GM20431 (cell line): Measurements from ENCODE around the gene PET100.

Experiments used
- in situ Hi-C: fragments of 300-500 bp; cut with MseI, MboI; formaldehyde crosslinking; loops from one replicate; pipeline ENCODE4 v1.15.0; 2020; ENCODE audit warnings: low sequenced_read_pairs; ENCODE audit not compliant: unreplicated experiment

The PET100 gene

DNA sequence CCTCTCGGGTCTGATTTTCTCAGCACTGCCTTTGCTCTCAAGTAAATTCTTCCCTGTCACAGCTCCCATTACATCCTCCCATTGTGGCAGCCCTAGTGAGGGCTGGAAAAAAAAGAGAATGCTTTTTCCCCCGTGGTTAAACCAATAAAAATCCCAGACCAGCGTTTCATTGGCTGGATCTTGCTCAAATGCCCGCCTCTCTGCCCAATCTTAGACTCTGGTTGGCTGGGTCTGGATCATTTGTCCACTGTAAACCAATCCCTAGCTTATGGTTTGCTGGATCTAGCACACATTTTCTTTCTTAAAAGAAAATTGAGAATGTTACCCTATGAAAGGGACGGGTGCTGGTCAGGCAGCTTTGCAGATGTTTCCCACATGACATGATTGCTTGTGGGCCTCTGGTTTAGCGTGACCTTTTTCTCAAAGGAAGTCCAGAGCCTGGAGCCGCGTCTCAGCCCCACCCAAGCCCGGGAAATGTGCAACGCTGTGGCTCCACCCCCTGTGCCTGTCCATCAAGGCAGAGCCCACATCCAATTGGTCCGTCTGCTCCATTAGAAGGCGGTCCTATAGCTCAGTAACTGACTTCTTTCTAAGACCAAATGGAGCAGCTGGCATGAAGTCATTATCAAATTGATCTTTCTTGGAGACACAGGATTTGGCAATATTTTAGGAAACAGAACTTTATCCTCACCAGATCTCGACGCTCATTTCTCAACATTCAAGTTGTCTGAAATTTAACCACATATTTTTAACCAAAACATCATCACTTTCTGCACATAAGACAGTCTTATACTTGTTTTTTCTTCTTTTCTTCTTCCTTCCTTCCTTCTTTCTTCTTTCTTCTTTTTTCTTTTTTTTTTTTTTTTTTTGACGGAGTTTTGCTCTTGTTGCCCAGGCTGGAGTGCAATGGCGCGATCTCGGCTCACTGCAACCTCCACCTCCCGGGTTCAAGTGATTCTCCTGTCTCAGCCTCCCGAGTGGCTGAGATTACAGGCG is 44.7 kb downstream of the PET100 start:
- in situ Hi-C loops = loop anchor here (10.0 kb wide), 1 partner anchor 130 kb away; no protein-coding TSS in a partner anchor

DNA sequence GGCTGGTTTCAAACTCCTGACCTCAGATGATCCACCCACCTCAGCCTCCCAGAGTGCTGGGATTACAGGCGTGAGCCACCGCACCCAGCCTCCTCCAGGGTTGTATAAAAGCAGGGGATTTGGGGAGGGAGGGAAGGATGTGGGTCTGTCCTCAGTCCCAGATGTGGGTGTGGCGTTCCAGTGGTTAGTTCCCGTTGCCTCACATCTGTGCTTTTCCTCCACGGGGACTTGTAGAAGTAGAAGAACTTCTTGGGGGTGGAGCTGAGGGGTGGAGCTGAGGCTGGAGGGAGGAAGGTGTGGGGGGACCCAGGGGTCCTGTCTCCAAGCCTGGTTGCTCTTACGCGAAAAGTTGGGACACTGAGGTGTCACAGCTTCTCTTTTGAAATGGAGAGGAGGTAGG is 46.8 kb downstream of the PET100 start:
- in situ Hi-C loops = loop anchor here (10.0 kb wide), 1 partner anchor 128 kb away; no protein-coding TSS in a partner anchor

DNA sequence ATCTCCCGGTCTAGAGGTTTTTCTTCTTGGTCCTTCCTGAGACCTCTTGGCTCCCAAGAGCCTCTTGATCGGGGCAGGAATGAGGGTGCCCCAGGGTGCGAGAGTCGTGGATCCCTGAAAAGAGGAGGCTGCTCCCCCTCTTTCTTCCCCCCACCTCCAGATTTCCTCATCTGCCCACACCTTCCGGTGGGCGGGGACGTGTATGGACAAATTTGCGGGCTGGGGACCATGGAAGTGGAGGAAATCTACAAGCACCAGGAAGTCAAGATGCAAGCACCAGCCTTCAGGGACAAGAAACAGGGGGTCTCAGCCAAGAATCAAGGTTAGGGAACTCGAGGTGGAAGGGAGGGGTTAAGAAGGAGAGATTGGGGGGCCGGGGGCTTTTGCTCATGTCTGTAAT is 47.3 kb downstream of the PET100 start, which contains the start of gene MCEMP1:
Gene MCEMP1 (plus strand): TSS at position 237 of the 400 bp plus-strand sequence. CDS start 31 bp downstream, at position 268.
- in situ Hi-C loops = loop anchor here (10.0 kb wide), 1 partner anchor 128 kb away; no protein-coding TSS in a partner anchor

DNA sequence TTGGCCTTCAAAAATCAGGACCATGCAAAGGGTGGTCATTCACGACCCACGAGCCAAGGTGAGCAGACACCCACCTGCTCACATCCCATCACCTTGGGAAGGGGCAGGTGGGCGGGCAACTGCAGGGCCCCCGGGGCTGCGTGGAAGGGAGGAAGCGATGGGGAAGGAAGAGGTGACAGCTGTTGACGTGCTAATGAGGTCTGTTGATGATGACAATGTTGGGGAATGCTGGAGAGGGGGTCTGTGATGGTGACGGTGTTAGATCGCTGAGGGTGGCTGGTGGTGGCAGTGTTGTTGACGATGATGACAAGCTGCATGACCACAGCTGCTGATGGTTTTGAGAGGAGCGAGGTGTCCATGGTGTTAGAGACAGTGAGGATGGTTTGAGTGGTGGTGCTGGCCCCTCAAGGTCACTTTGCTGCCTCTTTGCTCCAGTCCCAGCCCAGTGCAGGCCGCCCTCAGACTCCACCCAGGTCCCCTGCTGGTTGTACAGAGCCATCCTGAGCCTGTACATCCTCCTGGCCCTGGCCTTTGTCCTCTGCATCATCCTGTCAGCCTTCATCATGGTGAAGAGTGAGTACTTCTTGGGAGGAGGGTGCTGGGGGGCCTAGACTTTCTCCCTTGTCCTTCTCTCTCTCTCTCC is 48.2 kb downstream of the PET100 start:
- in situ Hi-C loops = loop anchor here (10.0 kb wide), 1 partner anchor 127 kb away; no protein-coding TSS in a partner anchor

DNA sequence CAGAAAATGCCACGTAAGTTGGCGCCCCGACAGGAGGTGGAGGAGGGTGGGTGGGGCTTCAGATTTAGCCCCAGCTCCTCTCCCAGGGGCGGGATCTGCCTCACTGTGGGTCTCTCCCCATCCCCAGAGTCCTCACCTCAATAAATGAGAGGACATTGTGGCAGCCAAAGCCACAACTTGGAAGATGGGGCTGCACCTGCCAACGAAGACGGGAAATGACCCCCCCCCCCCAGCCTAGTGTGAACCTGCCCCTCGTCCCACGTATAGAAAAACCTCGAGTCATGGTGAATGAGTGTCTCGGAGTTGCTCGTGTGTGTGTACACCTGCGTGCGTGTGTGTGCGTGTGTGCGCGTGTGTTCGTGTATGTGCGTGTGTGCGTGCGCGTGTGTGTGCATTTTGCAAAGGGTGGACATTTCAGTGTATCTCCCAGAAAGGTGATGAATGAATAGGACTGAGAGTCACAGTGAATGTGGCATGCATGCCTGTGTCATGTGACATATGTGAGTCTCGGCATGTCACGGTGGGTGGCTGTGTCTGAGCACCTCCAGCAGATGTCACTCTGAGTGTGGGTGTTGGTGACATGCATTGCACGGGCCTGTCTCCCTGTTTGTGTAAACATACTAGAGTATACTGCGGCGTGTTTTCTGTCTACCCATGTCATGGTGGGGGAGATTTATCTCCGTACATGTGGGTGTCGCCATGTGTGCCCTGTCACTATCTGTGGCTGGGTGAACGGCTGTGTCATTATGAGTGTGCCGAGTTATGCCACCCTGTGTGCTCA is 49.6 kb downstream of the PET100 start:
- in situ Hi-C loops = loop anchor here (10.0 kb wide), 1 partner anchor 126 kb away; no protein-coding TSS in a partner anchor

DNA sequence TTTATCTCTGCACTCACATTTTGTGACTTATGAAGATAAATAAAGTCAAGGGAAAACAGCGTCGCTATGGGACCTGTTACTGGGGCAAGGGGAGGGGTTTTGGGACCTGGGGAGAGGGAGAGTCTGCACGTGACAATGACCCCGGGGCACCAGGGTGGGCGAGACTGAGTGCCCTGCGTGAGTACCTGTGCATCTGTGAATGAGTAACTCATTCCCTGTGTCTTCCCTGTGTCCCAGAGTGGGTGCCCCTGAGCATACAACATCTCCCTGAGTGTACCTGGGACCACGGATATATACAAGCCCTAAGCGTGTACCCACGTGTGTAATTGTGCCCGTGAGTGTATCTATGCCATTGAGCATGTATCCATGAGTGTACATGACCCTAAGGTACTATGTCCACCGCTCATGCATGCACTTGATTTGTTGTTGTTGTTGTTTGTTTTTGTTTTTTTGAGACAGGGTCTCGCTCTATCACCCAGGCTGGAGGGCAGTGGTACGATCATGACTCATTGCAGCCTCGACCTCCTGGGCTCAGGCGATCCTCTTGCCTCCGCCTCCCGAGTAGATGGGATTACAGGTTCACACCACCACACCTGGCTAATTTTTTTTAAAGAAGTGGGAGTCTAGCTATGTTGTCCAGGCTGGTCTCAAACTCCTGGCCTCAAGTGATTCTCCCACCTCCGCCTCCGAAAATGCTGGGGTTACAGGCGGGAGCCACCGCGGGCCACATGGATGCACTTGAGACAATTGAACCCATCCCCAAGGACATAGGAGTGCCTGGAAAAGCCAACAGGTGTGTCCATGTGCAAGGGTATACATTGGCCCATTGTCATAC is 50.4 kb downstream of the PET100 start:
- in situ Hi-C loops = loop anchor here (10.0 kb wide), 1 partner anchor 125 kb away; no protein-coding TSS in a partner anchor

DNA sequence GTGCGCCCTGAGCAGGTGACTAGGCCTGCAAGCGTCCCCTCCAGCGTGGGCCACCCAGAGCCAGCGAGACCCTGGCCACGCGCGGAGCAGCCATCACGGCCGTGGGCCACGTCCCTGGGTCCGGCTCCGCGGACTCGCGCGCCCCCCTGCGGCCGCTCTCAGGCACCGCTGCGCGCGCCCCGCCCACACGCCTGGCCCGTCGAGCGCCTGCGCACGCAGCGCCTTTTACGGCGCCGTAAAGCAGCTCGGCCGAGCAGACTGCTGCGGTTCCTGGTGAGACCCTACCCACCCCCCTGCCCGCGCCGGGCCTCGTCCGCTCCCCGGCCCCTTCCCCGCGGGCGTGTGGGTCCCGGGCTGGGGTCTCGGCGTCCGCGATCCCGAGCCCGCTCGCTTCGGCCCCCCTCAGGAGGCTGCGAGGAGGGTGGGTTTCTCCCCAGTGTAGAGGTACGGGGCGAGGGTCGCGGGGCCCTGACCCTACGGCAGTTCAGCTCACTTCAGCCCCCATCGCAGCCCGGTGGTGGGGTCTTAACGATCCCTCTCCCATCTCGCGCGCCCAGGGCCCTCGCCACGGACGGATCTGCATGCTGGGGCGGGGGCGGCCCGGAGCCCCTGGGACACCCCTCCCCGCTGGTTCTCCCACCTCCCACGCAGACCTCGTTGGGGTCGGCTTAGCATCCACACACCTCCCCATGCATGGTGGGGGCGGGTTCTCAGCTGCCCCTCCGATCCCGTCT is 51.2 kb downstream of the PET100 start, which contains the start of gene TRAPPC5:
Gene TRAPPC5 (plus strand): TSS at position 228 of the 734 bp plus-strand sequence. CDS start 1,421 bp downstream, outside the sequence.
- in situ Hi-C loops = no loop called here
